Esophagus squamous epithelium (tissue), 4 donors: ENCODE results near the gene CELF4.

Source experiments
- CTCF ChIP-seq, 6 experiments: fragments of 450-650 bp in 4 of 6; fragments of 200-600 bp in 2 of 6; sonication (generic) in 2 of 6; IDR thresholded peaks; one replicate each; pipeline ENCODE4 v1.5.1; 2016 to 2019; ENCODE audit warnings: antibody characterized with exemption in 6 of 6, mild to moderate bottlenecking in 4 of 6, moderate library complexity in 4 of 6
- POLR2A ChIP-seq, 4 donors: fragments of 450-650 bp; IDR thresholded peaks; one replicate each; pipeline ENCODE4 v1.6.1; 2017; ENCODE audit warnings: antibody characterized with exemption in 4 of 4, mild to moderate bottlenecking in 4 of 4, moderate library complexity in 3 of 4

- TF ChIP-seq CTCF (IDR thresholded peaks at IDR 0.05) = no peak
- TF ChIP-seq POLR2A (IDR thresholded peaks at IDR 0.05) = no peak
Measured at GRCh38 chr18:37251679-37252078, 313.9 kb downstream of the CELF4 start.
